Measurements from ENCODE around the gene REM1. TPM values are rescaled to one million over a fixed set of nuclear protein-coding genes. Genes with fewer than 3 reads are reported as not detected.
"Not testable (repeated sequence)": the region's sequence is repeated elsewhere in the genome, so short reads cannot be mapped to it uniquely, and the experiment has no call there.

The REM1 gene
- total RNA-seq, 2 donors from 2014 or later: 5.2 to 6.7 TPM

DNA sequence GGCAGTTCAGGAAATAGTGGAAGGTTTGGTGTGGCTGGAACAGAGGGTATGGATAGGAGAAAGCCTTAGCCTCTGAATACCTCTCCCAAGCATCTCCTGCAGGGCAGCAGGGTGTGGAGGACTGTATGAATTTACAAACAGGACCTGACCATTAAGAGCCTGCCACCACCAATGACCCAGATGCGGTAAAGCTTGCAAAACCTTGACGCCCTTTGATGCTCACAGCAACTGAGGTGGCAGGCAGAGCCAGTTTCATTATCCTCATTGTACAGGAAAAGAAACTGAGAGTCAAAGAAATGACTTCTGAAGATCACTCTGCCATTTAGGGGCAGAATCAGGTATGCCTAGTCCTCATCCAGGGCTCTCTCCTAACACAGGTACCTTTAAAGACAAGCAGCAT is 41.6 kb downstream of the REM1 start:
- DNase-seq (ENCODE audit: low spot score): no peak
- intact Hi-C loops (cut with DNase I): no loop called here

DNA sequence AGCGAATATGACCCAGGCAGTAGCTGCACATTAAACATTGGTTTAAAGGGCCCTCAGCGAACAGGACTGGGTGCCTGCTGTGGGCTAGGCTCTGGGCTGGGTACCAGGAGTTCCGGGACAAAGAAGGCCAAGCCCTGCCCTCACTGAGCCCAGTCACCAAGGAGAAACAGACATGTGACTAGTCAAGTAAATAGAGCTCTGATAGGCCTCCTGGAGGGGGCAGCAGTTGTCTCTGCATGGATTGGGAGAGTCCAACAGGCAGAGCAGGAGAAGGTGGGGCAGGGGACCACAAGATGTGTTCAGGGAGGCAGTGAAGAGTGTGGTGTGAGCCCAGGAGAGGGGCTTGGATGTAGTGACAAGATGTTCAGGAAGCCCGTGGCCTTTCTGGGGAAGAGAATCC is 42.3 kb downstream of the REM1 start:
- intact Hi-C loops (cut with DNase I): no loop called here
- DNase-seq (ENCODE audit: low spot score): no peak

DNA sequence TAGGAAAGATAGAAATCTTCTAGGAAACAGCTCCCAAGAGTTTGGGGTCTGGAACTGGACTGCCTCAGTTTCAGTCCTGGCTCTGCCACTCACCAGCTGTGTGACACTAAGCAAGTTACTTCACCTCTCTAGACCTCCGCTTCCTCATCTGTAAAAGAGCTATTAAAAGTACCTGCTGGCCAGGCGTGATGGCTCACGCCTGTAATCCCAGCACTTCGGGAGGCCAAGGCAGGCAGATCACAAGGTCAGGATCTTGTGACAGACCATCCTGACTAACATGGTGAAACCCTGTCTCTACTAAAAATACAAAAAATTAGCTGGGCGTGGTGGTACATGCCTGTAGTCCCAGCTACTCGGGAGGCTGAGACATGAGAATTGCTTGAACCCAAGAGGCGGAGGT is 46.2 kb downstream of the REM1 start:
- DNase-seq (ENCODE audit: low spot score); intact Hi-C loops (cut with DNase I): not testable (repeated sequence)

GRCh38 chr20:31522731-31523130 is 47.6 kb downstream of the REM1 start:
- intact Hi-C loops (cut with DNase I): no loop called here
- no peak for DNase-seq (ENCODE audit: low spot score)

- DNase-seq (ENCODE audit: low spot score): no peak
- intact Hi-C loops (cut with DNase I): no loop called here
These were observed 48.5 kb downstream of the REM1 start for GRCh38 chr20:31523361-31524283.

- intact Hi-C loops (cut with DNase I): no loop called here
- no peak for DNase-seq (ENCODE audit: low spot score)
These were observed 52.2 kb downstream of the REM1 start for GRCh38 chr20:31527266-31527665.

Other genes with a start within 250 kb of the REM1 start
- not detected for gene DEFB115, start 217.6 kb upstream of the REM1 start, total RNA-seq
- gene DEFB116, start 166.7 kb upstream of the REM1 start, total RNA-seq: not detected
- not detected for gene DEFB118, start 106.7 kb upstream of the REM1 start, total RNA-seq
- not detected for gene DEFB119, start 84.7 kb upstream of the REM1 start, total RNA-seq
- gene DEFB121, start 69.1 kb upstream of the REM1 start, total RNA-seq: not detected
- not detected for gene DEFB123, start 34.7 kb upstream of the REM1 start, total RNA-seq
- gene DEFB124, start 161 bp upstream of the REM1 start, total RNA-seq: 1 to 10 TPM in 1 of 2 donors, under 1 TPM in 1; 0.76 to 2.9 TPM
- gene HM13, start 39.2 kb downstream of the REM1 start, total RNA-seq: 100 to 1,000 TPM; 118 TPM
- 100 to 1,000 TPM; 117 to 145 TPM for gene ID1, start 130.0 kb downstream of the REM1 start, total RNA-seq
- gene COX4I2, start 162.6 kb downstream of the REM1 start, total RNA-seq: 1 to 10 TPM; 2.5 to 6.5 TPM
- 10 to 100 TPM; 65.4 to 76.0 TPM for gene BCL2L1, start 247.6 kb downstream of the REM1 start, total RNA-seq